ENCODE results near the gene GGCX.
"Not testable (repeated sequence)": the region's sequence is repeated elsewhere in the genome, so short reads cannot be mapped to it uniquely, and the experiment has no call there.

GGCX gene

DNA sequence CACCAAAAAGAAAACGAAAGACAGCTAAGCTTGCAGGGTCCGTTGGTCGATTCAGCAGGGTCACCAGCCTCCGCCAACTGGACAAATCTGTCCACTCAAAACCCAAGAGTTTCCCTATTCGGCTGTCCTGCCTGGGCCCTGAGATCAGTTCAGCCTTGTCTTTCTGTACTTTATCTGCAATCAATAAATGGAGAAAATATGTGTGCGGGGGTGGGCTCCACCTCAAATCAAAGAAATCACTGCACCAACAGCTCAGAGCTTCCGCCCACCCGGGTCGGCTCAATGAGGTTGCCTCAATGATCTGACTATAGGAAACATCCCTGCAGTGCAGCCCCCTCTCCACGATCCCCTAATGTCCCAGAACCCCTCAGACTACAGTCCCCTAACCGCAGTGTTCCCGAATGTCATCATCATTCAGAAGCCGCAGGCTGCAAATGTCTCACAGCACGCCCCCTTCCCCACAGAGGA lies 447 bp downstream of the GGCX start:
- DNase-seq: no peak

GRCh38 chr2:85560403-85560726 lies 928 bp downstream of the GGCX start:
- DNase-seq: not testable (repeated sequence)

DNA sequence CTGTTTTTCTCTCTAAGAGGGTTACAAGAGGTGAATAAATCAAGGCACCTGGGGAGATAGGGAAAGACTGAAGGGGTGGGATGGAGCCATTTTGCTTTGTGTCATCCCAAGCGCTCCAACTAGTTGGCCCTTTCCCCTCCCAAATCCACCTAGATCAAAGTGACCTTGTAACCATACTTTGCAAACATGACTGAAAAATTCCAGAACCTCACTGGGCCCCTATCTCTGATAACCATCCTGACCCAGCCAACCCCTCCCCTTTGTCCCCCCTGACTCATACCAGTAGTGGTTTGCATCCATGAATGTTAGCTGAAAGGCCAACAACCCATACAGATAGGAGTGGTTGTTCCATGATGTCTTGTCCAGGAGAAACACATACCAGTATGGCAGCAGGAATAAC lies 3.1 kb downstream of the GGCX start:
- no peak for DNase-seq

DNA sequence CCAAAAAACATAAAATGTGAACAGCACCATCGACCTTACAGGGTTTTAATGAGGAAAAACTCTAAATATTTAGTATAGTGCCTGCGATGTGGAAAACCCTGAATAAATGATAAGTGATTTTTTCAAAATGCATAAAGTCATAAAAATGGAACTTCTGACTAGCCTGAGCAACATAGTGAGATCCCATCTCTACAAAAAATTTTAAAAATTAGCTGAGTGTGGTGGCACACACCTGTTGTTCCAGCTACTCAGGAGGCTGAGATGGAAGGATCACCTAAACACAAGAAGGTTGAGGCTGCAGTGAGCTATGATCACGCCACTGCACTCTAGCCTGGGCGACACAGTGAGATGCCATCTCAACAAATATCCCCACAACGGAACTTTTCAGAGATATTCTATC lies 4.2 kb downstream of the GGCX start:
- no peak for DNase-seq

DNA sequence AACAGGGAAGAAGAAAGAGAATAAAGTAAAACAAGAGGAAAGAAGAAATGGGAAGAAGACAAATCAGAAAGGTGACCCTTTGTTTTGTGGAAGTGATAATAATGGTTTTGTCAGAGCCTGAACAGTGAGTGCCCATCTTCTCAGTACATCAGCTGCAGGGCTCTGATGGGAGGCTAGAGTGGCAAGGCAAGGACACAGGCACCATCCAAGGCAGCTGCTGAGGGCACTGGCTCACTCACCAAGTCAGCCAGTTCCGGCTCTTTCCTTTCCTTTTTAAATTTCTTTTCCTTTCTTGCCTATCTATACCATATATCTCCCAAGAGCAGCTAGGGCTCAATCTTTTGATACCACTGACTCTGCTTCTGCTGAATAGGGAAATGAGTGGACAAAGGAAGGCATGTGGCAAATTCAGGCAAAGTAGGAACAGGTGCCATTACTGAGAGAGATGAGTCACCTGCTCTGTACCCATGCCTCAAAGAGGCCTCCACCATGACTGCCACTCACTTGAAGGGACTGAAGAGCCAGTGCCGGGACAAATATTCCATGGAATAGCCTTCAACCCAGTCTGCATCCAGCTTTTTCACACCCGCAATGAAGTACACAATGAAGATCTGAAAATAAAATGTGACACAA lies 6.2 kb downstream of the GGCX start:
- no peak for DNase-seq

GRCh38 chr2:85553184-85553583 lies 8.1 kb downstream of the GGCX start:
- DNase-seq: no peak

DNA sequence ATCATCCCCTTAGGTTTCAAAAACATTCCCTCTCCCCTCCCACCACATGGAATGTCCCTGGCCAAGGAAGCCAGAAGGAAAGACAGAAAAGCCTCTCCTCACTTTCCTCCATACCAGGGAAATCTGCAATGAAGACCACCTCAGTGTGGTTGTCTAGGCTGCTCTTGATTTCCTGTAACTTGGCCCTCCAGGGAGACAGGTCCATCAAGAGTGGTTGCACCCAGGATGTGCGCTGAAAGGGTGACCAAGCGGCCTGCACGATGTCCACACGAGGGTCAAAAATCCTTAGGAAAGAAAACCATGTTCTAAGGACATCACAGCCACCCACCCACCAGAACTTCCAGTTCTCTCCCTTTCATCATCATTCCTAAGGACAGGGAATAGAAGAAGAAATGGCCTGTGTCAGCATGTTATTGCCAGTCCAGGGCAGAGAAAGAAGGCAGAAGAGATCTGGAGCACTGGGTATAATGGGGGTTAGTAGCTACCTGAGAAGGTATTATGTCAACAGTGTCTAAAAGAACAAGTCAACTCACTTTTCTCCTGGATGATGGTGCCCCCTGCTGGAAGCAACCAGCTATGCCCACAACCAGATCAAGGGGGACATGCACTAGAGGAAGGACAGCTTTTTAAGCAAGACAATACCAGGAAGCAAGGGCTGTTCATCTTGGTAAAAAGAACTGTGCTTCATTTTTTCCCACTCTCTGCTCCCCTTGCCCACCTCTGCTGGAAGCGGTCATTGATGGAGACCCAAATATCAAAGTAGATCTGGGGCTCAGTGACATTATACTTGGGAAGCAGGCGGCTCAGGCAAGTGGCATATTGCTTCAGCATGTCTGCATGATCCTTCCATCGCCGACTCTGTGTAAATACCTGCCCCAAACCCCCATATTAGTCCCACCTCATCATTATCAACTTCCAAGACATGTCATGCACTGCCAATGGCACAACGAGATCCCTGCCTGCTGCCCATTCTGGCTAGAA lies 9.3 kb downstream of the GGCX start:
- peak; percentile 50 for DNase-seq

DNA sequence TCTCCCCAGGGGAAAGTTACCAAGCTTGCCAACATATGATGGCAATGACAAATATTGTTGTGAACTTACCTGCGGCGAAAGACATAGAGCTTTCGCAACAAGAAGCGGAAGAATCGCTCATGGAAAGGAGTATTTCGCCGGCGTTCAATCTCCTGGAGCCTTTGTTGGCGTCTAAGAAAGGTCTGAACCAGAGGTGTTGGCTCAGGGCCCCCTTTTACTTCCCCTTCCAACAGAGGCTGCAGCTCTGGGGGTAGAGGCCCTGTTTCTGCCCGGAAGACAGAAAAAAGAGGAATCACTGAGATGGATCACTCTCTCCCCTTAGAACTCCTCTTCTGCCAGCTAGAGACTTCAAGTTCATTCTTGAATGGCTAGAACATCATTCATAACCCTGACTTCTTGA lies 10.8 kb downstream of the GGCX start:
- DNase-seq: no peak

GRCh38 chr2:85549826-85550225 lies 11.5 kb downstream of the GGCX start:
- DNase-seq: no peak

- no peak for DNase-seq
Measured at GRCh38 chr2:85549095-85549494, 12.2 kb downstream of the GGCX start.

- no peak for DNase-seq
Measured at GRCh38 chr2:85548608-85548900, 12.7 kb downstream of the GGCX start.

- no peak for DNase-seq
Measured at GRCh38 chr2:85547859-85548607, 13.3 kb downstream of the GGCX start.

- no peak for DNase-seq
Measured at GRCh38 chr2:85547089-85547858, 14.0 kb downstream of the GGCX start.

DNA sequence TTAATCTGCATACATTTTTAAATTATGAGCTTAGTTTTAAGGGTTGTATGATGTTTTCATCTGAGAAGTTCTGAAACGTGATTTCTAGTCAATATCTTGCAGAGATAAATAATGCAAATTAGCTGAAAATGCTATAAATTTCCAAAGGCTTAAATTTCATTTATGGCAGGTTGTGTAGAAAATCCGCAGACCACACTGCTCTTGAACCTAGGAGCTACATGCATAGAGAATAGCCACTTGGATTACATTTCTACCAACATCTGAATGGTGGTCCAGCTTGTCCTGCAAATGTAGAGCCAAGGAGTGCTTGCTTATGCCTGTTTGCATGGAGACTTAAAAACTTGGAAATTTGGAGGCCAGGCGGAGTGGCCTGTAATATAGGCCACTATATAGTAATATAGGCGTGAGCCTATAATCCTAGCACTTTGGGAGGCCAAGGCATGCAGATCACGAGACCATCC lies 15.5 kb downstream of the GGCX start:
- DNase-seq: no peak

- not testable (repeated sequence) for DNase-seq
Measured at GRCh38 chr2:85544915-85545779, 16.1 kb downstream of the GGCX start.

- DNase-seq: not testable (repeated sequence)
Measured at GRCh38 chr2:85544254-85544691, 17.0 kb downstream of the GGCX start.

DNA sequence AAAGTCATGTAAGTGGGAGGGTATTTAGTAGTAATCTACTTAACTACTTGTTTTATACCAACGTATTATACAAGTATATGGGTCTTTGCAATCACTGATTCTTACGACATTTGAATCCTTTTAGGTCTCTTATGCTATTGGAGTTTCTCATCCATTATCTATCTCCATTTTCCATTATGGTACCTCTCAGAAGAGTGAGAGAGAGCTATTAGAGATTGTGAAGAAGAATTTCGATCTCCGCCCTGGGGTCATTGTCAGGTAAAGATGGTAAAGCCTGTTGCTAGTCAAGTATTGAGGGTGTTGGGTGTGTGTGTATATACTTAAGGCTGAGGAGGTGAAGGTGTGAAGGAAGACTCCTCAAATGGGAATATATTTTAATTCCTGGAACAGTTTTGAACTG lies 18.5 kb downstream of the GGCX start:
- DNase-seq: no peak

DNA sequence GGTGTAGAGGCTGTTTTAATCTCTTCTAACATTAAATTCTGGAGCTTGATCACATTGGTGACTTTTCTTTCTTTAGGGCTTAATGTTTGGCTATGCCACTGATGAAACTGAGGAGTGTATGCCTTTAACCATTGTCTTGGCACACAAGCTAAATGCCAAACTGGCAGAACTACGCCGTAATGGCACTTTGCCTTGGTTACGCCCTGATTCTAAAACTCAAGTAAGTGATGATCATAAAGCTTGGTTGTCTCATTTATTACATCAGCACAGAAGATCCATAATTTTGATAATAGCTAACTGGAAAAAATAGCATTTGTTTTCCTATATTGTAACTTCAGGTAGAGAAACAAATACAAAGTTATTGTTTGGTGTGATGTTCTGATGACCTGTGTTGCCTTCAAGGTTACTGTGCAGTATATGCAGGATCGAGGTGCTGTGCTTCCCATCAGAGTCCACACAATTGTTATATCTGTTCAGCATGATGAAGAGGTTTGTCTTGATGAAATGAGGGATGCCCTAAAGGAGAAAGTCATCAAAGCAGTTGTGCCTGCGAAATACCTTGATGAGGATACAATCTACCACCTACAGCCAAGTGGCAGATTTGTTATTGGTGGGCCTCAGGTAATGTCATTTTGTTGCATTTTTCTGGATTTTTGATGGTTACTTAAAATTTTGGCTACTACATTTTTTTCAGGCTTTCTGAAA lies 19.4 kb downstream of the GGCX start:
- no peak for DNase-seq

GRCh38 chr2:85541262-85541661 lies 20.0 kb downstream of the GGCX start:
- no peak for DNase-seq

GRCh38 chr2:85540133-85540648 lies 21.1 kb downstream of the GGCX start:
- DNase-seq: no peak
